Cardiac fibroblast (primary cell): Measurements from ENCODE around the gene TAOK3.
"Not testable (repeated sequence)": the region's sequence is repeated elsewhere in the genome, so short reads cannot be mapped to it uniquely, and the experiment has no call there.

Experiments used
- DNase-seq, 2 donors: peaks; one replicate each; pipeline versions ENCODE4 v3.0.0 to v3.0.0-alpha.2; 2010; ENCODE audit warnings: low read depth in 2 of 2
- H3K4me3 ChIP-seq, 2 donors: replicated peaks in 1 of 2; 1 replicate in 1 of 2; 2 replicates in 1 of 2; pipeline ENCODE4 v1.5.1; 2011; ENCODE audit warnings: low read depth in 2 of 2, low read length in 2 of 2, mild to moderate bottlenecking in 2 of 2, moderate library complexity in 1 of 2
- CTCF ChIP-seq: IDR thresholded peaks from one replicate; pipeline ENCODE4 v1.5.1; 2011; ENCODE audit warnings: low read depth, mild to moderate bottlenecking, low read length, inconsistent platforms

Gene TAOK3

DNA sequence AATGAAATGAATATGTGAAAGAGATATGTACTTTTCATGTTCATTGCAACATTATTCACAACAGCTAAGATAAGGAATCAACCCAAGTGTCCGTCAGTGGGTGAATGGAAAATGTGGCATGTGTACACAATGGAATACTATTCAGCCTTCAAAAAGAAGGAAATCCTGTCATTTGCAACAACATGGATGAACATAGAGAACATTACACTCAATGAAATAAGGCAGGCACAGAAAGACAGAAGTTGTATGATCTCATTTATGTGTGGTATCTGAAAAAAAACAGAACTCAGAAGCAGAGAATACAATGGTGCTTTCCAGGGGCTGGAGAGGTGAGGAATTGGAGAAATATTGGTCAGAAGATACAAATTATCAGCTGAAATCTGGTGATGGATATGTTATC, 54.0 kb downstream of the TAOK3 start:
- no peak for TF ChIP-seq CTCF
- DNase-seq, result no peak
- H3K4me3 ChIP-seq, result no peak overlapping the region

GRCh38 chr12:118317729-118318128, 55.0 kb downstream of the TAOK3 start:
- no peak for TF ChIP-seq CTCF
- no peak for DNase-seq
- H3K4me3 ChIP-seq, result no peak overlapping the region

DNA sequence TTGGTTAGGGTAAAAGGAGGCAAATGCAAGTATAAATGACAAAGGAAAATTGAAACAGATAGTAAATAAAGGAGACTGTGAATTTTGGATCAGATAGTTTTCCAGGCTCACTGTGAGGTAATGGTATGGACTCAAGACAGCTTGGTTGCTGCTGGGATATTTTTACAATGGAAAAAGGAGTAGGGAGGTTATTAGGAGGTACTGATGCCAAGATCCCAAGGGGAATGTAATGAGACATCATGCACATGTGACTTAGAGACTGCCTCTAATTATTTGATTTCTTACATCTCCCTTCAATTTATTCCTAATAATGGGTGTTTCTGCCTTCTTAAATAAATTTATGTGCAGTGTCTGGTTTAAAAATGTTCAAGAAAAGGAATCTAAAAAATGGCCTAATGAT, 56.9 kb downstream of the TAOK3 start:
- no peak for TF ChIP-seq CTCF

GRCh38 chr12:118312578-118312977, 60.1 kb downstream of the TAOK3 start:
- H3K4me3 ChIP-seq, result no peak overlapping the region
- no peak for DNase-seq
- no peak for TF ChIP-seq CTCF

More for the DNA sequence above, 56.9 kb downstream of the TAOK3 start:
- DNase-seq, result peak in 1 of 2 donors; percentile 18
- no peak overlapping the region for H3K4me3 ChIP-seq

DNA sequence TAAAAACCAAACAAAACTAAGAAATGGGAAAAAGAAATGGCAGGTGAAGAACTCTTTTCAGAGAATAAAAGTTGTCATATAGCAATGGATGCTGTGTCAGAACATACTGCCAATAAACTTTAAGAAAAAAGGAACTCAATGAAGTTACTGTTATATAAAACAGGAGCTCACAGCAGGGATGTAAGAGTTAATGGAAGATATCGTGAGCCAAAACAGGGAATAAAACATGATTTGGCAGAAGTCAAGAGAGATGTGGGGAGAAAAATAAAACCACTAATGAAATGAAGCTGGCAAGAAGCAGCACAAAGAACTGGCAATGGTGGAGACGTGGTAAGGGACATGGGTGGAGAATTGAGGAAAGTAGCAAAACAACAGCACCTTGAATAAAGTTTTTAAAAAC, 61.0 kb downstream of the TAOK3 start:
- no peak overlapping the region for H3K4me3 ChIP-seq
- no peak for DNase-seq
- TF ChIP-seq CTCF, result no peak

GRCh38 chr12:118310320-118310719, 62.4 kb downstream of the TAOK3 start:
- H3K4me3 ChIP-seq, result no peak overlapping the region
- no peak for DNase-seq
- TF ChIP-seq CTCF, result no peak

DNA sequence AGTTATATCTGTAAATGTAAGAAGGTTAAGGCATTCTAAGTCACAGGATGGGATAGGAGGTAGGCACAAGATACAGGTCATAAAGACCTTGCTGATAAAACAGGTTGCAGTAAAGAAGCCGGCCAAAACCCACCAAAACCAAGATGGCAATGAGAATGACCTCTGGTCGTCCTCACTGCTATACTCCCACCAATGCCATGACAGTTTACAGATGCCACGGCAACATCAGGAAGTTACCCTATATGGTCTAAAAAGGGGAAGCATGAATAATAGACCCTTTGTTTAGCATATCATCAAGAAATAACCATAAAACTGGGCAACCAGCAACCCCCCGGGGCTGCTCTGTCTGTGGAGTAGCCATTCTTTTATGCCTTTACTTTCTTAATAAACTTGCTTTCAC, 64.7 kb downstream of the TAOK3 start:
- DNase-seq, result peak; percentile 65 to 83

More for the DNA sequence above, 64.7 kb downstream of the TAOK3 start:
- H3K4me3 ChIP-seq, result not testable (repeated sequence)
